Tibial artery (tissue), 4 donors: ENCODE results near the gene NF2.

ENCODE experiments used
- DNase-seq, 2 donors: peaks; one replicate each; pipeline ENCODE4 v3.0.0-alpha.2; 2019
- H3K27ac ChIP-seq, 2 donors: fragments of 200-600 bp; sonication (generic) in 1 of 2; 1 replicate in 1 of 2; 2 replicates in 1 of 2; pipeline ENCODE4 v1.5.1; 2018 to 2019; ENCODE audit warnings: mild to moderate bottlenecking in 1 of 2
- H3K27me3 ChIP-seq, 2 donors: fragments of 200-600 bp; sonication (generic) in 1 of 2; one replicate each; pipeline versions ENCODE4 v1.5.1 to v1.6.0; 2016 to 2019
- H3K36me3 ChIP-seq, 3 donors: fragments of 200-600 bp; sonication (generic) in 2 of 3; one replicate each; pipeline ENCODE4 v1.5.1; 2016 to 2019; ENCODE audit warnings: mild to moderate bottlenecking in 2 of 3
- H3K4me1 ChIP-seq, 4 donors: fragments of 200-600 bp; sonication (generic) in 2 of 4; 1 replicate in 3 of 4; 2 replicates in 1 of 4; pipeline ENCODE4 v1.5.1; 2016 to 2019
- H3K4me3 ChIP-seq, 2 donors: fragments of 200-600 bp; sonication (generic) in 1 of 2; 1 replicate in 1 of 2; 2 replicates in 1 of 2; pipeline ENCODE4 v1.5.1; 2018 to 2019; ENCODE audit warnings: mild to moderate bottlenecking in 2 of 2
- H3K9me3 ChIP-seq, 3 donors: fragments of 200-600 bp; sonication (generic) in 1 of 3; one replicate each; pipeline ENCODE4 v1.5.1; 2016 to 2019
- CTCF ChIP-seq, 2 experiments: fragments of 200-600 bp in 1 of 2; fragments of 450-650 bp in 1 of 2; IDR thresholded peaks; one replicate each; pipeline ENCODE4 v1.5.1; 2017 to 2019; ENCODE audit warnings: antibody characterized with exemption in 2 of 2, mild to moderate bottlenecking in 1 of 2, moderate library complexity in 1 of 2
- intact Hi-C: fragments of 100-400 bp; cut with DNase I; formaldehyde crosslinking; loops from one replicate; pipeline ENCODE4 v1.15.0; 2023; ENCODE audit warnings: low total_unique reads

Gene NF2

GRCh38 chr22:29663180-29663821, 59.9 kb downstream of the NF2 start:
- no peak for TF ChIP-seq CTCF (IDR thresholded peaks at IDR 0.05)
- Histone ChIP-seq H3K27me3 (no peaks in the 10 kb centered on the region), H3K9me3 (no peaks in the 10 kb centered on the region), H3K36me3 (peaks cover 8 to 62% (median 24%) of the 10 kb centered on the region in 3 donors), H3K27ac (no peak overlapping the region), H3K4me1 (peaks cover 0 to 14% (median 6%) of the 10 kb centered on the region in 4 donors), H3K4me3 (no peak overlapping the region)
- intact Hi-C loops = no loop called here
- DNase-seq = no peak

DNA sequence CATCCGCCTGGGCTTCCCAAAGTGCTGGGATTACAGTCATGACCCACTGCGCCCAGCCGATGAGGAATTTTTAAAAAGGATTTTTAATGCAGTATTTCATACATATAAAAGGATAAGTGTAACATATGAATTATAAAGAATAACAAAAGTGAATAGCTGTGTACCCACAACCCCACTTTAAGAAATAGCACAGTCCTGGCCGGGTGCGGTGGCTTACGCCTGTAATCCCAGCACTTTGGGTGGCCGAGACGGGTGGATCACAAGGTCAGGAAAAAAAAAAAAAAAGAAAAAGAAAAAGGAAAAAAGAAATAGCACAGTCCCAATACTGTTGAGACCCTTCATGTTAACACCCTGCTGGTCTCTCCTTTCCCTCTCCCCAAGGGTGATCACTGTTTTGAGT, 62.1 kb downstream of the NF2 start:
- Histone ChIP-seq H3K27ac (no peak overlapping the region), H3K36me3 (peaks cover 27 to 68% (median 35%) of the 10 kb centered on the region in 3 donors), H3K9me3 (no peaks in the 10 kb centered on the region), H3K4me1 (peaks cover 0 to 14% (median 6%) of the 10 kb centered on the region in 4 donors), H3K27me3 (no peaks in the 10 kb centered on the region), H3K4me3 (no peak overlapping the region)
- no peak for DNase-seq
- intact Hi-C loops = no loop called here
- TF ChIP-seq CTCF (IDR thresholded peaks at IDR 0.05) = no peak

DNA sequence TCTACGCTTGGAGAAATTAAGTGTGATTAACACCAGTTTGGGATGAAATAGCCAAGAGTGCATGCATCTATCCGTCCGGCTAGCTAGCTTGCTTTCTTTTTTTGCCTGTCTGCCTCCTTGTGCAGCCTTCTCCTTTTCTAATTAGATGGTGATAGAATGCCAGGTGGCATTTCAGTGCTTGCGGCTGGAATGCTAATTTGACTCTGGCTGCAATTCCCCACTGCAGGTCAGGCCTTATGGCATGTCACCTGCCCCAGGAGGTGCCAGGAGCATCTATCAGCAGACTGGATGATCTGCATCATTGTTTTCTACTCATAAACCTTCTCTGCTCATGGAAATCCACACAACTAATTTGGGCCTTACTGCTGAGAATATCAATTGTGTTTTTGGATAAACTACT, 65.2 kb downstream of the NF2 start:
- DNase-seq = no peak
- Histone ChIP-seq H3K4me1 (no peaks in the 10 kb centered on the region), H3K36me3 (peaks cover 48 to 80% (median 59%) of the 10 kb centered on the region in 3 donors), H3K27ac (no peak overlapping the region), H3K27me3 (no peaks in the 10 kb centered on the region), H3K4me3 (no peak overlapping the region), H3K9me3 (no peaks in the 10 kb centered on the region)
- intact Hi-C loops = no loop called here
- no peak for TF ChIP-seq CTCF (IDR thresholded peaks at IDR 0.05)

GRCh38 chr22:29670626-29671025, 67.2 kb downstream of the NF2 start:
- peaks cover 66 to 80% (median 66%) of the 10 kb centered on the region in 3 donors for H3K36me3 ChIP-seq
- no peaks in the 10 kb centered on the region for H3K4me1 ChIP-seq
- intact Hi-C loops = no loop called here
- TF ChIP-seq CTCF (IDR thresholded peaks at IDR 0.05) = no peak
- H3K27me3 ChIP-seq = no peaks in the 10 kb centered on the region
- H3K27ac ChIP-seq = no peak overlapping the region
- H3K4me3 ChIP-seq = no peak overlapping the region
- H3K9me3 ChIP-seq = no peaks in the 10 kb centered on the region
- DNase-seq = no peak

- H3K4me1 ChIP-seq = no peaks in the 10 kb centered on the region
- TF ChIP-seq CTCF (IDR thresholded peaks at IDR 0.05) = no peak
- no peak overlapping the region for H3K4me3 ChIP-seq
- no peaks in the 10 kb centered on the region for H3K9me3 ChIP-seq
- H3K27ac ChIP-seq = no peak overlapping the region
- intact Hi-C loops = no loop called here
- peaks cover 64 to 97% (median 82%) of the 10 kb centered on the region in 3 donors for H3K36me3 ChIP-seq
- H3K27me3 ChIP-seq = no peaks in the 10 kb centered on the region
- no peak for DNase-seq
These were observed 70.1 kb downstream of the NF2 start for GRCh38 chr22:29673361-29674066.
